ENCODE results near the gene CPVL. TPM values are rescaled to one million over a fixed set of nuclear protein-coding genes. Genes with fewer than 3 reads are reported as not detected.

CPVL gene
- polyA plus RNA-seq, 10 donors: 19.7 to 58.9 (median 27.1) TPM

DNA sequence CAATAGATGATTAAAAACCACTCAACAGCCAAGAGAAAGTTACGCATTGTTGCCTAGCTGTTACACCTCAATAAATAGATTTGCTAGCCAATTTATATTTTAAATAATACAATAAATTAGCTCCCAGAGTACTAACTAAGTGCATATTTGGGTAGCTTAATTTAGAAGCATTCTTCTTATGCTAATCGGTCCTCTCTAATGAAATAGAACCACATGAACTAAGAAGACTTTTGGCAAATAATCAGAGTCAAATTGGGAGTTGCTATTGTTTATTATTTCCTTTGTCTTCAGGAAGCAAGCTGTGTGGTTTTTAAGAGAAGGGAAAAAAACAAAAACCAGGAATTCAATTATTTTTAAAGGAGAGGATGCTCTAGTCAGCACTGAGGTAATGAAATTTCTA lies 139.2 kb downstream of the CPVL start:
- DNase-seq: no peak

DNA sequence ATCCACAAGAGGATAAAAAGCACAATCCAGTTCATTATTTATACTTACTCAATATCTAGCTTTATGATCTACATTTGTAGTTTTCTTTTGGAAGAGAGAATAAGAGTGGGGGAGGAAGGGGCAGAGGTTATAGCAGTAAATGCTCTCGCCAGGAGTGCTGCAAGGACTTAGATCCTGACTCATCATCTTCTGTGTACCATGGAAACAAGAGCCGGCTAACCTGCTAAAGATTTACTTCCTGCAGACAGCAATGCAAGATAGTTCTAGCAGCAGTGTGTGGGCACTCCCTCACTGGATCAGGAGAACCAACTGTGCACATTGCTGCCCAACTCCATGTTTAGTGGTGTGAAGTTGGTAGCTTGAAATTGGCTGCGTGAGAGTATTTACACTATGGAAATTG lies 140.5 kb downstream of the CPVL start:
- DNase-seq: no peak

DNA sequence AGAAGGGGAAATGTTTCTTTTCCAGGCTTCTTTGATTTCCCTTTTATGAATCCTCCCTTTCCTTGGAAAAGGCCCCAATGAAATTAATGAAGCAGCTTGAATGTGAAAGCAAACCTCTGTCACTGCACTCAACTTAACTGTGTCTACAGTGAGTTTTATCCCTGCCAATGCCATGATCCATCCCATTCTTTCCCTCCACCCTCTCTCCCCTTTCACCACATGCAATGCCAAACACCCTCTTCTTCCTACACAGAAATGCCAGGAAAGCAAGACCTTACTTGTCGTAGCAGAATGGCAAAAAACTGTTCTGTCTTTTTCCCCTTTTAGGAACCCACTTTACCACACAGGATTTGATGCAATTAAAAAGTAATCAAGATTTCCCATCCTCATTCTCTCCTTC lies 140.9 kb downstream of the CPVL start:
- no peak for DNase-seq

DNA sequence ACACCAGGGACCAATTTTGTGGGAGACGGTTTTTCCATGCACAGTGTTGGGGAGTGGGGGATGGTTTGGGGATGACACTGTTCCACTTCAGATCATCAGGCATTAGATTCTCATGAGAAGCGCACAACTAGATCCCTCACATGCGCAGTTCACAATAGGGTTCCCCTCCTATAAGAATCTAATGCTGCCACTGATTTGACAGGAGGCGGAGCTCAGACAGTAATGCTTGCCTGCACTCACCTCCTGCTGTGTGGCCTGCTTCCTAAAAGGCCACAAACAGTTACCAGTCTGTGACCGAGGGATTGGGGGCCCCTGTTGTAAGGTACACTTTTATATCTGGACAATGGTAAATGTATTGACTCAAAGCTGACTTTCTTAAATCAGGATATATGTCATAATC lies 142.6 kb downstream of the CPVL start:
- no peak for DNase-seq

DNA sequence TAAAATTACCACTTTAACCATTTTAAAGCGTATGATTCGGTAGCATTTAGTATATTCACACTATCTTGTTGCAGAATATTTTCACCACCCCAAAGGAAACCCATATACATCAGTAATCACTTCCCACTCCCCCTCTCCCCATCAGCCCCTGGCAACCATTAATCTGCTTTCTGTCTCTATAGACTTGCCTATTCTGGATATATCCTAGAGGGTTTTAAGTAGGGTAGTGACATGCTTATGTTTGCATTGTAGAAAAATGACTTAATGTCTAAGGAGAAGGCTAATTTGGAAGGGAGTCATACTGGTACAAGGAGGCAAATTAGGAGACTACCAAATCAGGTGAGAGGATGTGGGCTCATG lies 145.6 kb downstream of the CPVL start:
- no peak for DNase-seq

DNA sequence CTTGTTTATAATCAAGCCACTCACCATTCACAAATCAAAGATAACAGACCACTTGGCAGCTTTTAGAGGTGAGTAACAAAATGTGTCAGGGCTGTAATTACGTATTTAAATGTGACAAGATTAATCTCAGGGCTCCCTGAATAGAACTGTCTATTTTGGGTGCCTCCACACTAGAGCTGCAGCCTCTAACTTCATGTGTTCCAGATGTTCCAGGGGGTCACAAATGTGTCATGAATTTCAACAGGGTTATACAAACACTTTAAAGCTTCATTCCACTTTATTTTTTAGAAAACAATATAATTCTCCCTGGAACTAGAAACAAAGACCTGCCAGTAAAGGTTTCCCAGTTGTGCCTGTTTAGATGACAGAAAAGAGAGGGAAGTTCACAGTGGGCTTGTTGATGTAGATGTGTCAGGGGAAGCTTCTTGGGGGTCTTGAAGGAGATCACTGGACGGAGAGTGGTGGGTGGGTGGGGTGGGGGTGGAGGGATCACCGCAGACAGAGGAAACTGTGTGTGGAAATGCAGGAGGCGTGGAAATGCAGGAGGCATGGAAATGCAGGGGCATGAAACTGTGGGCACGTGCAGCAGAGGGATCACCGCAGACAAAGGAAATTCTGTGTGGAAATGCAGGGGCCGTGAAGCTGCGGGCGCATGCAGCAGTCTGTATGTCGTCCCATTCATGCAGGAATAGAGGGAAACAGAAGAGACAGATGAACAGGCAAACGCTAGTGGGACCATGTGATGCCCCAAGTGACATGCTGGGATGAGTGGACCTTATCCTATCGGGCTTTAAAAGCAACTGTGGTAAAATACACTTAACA lies 146.2 kb downstream of the CPVL start:
- no peak for DNase-seq

DNA sequence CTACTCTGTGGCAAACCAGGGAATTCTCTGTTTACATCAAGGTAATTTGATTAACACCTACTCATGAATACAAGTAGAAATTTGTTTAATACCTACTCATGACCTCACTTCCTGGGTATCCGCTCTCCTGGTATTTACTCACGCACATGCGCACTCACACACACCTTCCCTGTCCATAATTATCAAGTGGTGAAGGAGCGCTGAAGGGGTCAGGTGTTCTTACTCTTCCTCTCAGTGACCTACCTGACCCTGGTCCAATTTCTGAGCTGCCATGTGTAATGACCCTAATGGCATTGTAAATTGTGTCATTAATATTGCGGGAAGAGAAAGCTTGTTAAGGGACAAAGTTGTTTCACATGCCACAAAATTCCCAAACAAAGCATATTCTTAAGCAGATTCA lies 146.9 kb downstream of the CPVL start:
- no peak for DNase-seq

DNA sequence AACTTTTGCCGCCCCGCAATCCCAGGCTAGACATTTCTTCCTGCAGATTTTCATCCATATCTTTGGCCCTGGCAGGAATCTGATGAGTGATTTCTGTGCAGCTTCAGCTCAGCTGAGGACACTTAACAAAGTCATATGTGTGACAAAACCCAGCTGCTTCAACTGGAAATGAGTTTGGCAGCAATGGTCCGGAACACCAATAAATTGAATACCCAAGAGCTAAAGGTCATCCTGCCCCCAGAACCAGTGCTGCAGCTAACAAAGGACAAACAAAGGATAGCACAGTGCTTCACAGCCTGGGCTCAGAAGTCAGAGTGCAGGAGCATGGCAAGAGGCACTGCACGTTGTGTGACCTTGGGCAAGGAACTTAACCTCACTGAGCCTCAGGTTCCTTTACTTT lies 148.2 kb downstream of the CPVL start:
- DNase-seq: no peak

DNA sequence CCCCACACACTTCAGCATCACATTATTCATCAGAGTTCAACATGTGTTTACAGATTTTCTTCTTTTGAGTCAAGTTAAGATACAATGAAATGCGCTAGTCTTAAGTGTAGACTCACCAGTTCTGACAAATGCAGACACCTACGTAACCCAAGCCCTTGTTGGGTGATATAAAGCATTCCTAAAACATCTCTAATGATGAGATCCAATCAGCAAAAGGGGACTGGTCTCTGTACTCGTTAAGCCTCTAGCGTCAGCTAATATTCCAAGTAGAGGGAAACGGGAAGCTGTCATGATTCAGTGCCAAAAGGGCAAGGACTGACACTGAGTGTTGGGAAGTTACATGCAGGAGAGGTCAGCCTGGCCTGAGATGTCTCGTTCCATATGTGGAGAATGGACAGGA lies 149.5 kb downstream of the CPVL start:
- no peak for DNase-seq

DNA sequence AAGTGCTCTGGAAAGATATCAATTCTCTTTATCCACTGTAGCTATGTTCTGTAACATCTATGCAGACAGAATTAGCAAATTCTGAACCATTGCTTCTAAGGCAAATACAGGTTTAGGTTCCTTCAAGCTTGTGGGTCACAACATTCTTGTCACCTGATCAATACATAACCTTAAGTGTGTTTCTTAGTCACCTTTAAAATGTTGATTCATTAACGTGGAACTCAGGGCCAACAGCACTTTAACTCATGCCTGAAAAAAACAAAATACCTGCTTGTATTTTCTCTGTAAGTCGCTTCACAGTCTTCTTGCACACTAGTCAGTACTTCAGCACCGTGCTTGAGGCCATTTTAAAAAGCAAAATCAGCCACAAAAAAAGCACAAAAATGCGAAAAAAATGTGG lies 153.0 kb downstream of the CPVL start:
- DNase-seq: no peak

DNA sequence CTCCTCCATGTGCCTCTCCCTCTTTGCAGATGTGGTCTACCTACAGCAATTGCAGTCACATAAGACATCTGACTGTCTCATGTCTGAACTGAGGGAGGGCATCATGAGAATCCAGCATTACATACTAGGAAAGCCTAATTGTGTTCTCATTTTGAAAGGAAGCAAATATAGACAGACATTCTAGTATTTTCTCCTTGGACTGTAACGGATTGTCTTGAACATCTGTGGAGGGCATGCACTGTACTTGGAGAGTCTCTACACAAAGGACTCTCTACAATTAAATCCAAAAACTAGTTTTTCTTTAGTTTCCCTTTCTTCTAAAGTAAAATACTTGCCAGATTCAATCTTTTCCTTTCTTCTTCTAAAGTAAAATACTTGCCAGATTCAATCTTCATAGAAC lies 153.5 kb downstream of the CPVL start:
- DNase-seq: peak in 1 of 3 donors; percentile 65

DNA sequence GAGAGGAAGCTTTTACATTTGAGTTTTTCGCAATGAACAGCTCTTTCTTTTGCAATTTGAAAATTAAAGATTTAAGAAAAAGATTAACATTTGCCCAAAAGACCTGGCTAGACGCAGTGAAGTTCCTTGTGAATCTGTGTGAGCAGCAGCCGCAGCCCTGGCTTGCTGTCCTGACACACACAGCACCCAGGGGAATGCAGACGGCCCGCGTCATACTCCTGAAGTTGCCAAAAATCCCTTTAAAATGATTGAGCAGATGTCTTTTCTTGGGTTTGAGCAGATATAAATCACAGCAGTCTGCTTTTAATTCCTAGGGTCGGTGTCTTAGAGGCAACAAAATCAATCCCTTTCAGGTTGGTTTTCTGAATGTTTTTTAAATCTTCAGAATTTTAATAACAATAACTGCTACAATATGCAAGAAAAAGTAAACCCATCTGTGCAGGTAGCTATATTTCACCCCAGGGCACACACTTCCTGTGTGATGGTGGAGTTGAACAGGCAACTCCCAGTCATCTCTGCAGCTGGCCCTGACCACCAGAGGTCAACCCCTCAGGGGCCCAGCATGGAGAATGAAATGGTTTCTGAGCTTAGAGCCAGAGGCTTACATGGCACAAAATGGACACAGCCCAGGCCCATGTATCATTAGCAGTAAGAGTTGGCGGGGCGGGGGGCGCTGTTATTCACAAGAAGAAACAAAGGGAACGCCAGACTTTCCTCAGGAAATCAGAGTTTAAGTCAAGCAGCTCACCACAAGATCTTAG lies 156.0 kb downstream of the CPVL start:
- DNase-seq: peak; percentile 76 to 89 (median 84)

DNA sequence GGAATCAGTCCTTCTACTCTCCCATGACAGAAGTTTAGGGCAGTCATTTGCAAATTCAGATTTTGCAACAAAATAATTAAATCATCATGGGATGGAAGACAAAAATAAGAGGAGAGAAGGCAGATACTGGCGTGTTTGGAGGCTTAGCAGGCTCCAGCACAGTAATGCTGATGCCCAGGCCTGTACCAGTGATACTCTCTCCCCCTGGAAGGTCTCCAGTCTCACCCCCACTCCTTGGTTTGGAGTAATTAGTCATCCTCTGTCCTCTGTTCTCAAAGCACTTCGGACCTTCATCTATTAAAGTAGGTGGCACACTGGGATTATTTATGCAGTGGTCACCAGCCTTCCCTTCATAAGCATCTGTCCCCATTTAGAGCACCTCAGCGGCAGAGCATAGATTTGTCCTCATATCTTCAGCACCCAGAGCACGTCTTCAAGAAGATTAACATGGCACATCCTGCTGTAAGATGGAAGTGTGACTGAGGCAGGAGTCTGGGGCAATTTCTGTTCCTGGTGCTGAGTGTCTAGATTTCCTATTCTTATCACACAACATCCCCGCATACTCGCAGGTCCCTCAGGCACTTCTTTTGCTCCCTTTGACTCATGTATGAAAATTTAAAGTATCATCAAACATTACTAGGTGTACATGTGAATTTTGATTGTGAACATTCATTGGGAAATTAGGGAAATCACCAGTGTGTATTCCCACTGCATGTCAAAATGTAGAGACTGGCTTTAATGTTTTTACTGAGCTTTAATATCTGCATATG lies 156.9 kb downstream of the CPVL start:
- DNase-seq: no peak

DNA sequence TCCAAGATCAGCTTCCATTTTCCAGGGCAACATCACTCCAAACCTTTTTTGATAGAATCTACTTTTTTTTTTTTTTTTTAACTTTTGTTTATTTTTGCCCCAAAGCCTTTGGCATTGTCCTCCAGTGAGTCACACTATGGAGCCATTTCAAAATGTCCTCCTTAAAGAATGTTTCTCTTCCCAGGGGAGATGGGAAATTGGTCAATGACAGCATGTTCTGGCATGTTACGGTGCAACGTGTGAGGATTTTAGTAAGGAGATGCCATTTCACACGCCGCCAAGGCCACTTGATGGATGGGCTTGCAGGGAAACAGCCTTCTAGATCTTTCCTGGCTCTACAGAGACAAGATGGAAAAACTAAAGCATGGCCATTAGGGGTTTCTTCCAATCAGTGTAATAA lies 157.5 kb downstream of the CPVL start:
- peak in 1 of 3 donors; percentile 97 for DNase-seq

DNA sequence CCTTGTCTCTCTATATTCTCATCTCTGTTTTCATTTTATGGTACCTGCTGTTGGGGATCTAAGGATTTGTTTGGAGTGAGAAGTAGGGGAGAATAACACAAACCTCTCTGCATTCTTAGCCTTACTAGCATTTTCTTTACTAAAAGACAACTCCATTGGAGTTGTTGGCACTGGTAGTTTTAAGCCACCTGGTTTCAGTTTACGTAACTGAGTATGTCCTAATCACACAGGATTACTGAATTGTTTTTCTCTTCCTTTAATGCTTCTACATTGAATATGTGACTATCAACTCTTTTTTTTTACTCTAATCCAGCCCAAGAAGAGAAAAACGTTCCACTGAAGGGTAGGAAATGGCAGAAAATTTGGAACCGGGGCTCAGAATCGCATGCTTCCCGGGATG lies 158.2 kb downstream of the CPVL start:
- no peak for DNase-seq

DNA sequence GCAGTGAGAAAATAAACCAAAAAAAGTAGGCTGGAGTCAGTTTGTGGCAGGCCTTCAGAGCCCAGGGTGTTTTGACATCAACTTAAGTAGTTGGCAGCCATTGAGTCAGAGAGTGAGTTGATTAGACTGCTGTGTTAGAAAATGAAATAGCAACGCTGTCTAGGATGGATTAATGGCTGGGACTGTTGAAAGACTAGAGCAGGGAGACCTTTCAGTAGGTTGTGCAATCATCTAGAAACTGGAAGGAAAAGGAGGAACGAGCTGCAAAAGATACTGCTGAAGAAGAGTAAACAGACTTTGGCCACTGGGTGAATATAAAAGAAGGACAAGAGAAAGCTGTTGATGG lies 159.6 kb downstream of the CPVL start:
- peak in 1 of 3 donors; percentile 71 for DNase-seq

DNA sequence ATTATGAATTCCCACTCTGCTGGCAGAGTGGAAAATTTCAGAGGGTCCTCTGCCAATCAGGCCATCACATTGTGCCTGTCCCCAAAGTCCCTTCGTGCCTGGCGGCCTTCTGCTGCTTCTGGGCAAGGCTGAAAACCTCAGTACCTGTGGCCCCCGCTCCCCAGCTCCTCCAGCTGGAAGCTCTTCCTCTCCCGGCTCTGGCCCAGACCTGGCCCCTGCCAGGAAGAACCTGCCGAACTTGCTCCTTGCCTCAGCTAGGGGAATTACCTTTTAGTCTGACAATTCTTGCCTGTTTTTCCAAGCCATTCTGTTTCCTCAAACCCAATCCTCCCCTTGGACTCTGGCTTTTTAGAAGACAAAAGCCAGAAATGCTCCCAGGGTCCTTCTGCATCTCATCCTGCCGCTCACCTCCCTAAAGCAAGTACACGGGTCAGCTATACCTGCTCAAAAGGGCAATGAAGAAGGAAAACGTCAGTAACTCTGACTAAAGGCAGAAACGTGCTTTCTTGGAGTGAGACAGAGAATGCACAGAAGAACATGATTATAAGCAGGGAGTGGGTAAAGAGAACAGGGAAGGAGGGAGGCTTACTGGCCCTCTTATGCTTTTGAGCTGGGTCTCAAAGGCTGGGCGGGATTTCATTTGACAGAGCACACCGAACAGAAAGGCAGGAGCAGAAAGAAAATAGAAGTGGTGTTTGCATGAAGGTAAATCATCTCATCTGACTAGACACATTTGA lies 160.1 kb downstream of the CPVL start:
- DNase-seq: no peak

DNA sequence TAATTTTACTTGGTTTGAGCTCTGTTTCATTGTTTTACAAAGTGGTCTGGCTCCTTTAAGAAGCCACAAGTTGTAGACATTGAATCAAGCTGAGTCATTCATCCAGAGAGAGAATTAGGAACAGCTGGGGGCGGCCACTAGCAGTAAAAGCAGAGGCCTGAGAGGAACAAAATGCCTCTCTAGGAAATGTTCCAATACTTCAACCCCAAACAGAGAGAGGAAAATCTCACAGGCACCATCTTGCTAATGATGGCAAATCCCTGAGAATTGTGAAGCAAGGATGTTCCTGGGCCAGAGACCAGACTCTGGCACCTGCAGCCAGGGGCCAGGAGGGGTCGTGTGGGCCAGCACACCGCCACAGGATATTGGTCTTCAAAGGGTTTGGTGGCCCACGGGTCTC lies 161.7 kb downstream of the CPVL start:
- DNase-seq: peak; percentile 64 to 86 (median 85)

DNA sequence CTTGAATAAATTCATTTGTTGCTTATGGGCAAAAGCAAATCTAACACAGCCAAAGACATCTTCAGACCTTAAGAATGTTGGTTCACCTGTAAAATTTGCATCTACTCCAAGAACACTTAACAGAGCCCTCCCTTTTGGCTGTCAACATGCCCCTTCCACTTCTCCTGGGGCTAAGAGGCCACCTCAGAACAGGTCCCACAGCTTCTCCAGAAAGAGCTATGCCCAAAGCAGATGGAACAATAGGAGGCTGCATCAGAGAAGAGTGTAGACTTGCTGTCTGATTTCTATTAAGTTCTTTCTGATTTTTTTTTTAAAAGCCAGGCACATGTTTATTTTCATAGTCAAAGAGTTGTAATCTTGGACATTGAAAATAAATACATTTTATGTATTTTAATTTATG lies 162.1 kb downstream of the CPVL start:
- no peak for DNase-seq

DNA sequence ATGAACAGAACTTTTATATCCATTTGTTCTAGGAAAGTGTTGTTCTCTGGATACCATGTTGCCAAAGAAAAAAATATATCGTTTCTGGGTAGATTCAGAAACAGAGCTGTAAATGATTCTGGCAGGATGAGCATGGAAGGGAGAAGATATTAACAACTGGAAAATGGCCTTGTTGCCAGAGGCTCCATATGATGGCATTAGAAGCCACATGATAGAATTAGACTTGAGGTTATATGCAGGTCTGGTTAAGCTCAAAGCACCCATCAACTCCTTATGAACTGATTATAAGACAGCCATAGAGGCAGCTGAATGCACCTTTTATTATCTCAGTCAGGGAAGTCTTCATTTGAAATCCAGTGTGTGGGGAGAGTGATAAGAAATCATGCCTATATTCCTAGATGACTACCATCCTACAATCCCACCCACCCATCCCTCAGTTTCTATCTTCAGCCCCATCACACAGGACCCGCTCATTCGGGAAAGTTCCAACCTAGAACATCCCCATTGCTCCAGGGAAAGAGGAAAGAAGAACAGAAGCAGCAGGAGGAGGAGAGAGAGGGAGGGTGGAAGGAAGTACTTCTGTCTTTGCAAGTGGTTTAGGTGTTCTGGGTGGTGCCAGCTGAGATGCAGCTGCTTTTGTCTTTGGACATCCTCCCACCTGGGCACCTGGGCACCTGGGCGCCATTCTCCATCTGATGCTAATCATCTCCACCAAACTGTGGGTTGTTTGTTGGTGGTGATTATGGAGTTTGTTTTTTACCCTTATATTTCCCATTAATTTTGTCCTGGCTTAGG lies 162.7 kb downstream of the CPVL start:
- no peak for DNase-seq

DNA sequence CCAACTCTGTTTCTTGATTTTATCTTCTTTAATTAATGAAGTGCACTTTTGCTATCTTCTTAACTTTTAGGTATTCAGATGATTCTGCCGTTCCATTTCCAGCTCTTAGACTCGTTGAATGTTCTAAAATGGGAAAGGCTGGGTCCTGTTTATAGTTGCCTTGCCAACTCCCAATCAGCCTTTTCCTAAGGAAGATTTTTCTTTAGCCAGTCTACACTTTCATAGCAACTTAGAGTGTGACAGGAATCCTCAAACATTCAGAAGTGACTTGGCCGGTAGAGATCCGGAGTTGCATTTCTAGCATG lies 165.2 kb downstream of the CPVL start:
- DNase-seq: no peak
